Duodenal mucosa (tissue), 2 donors: ENCODE measurements around the gene ZXDC.

Experiments
- H3K27ac ChIP-seq: one replicate; pipeline ENCODE4 v1.7.0; 2013; ENCODE audit warnings: low read depth, low read length
- H3K27me3 ChIP-seq, 2 donors: one replicate each; pipeline ENCODE4 v1.7.0; 2013; ENCODE audit warnings: low read length in 2 of 2, control low read depth in 1 of 2; ENCODE audit not compliant: insufficient read depth in 2 of 2, control insufficient read depth in 1 of 2
- H3K36me3 ChIP-seq, 2 donors: one replicate each; pipeline ENCODE4 v1.7.0; 2013; ENCODE audit warnings: low read length in 2 of 2, control low read depth in 1 of 2; ENCODE audit not compliant: insufficient read depth in 2 of 2, control insufficient read depth in 1 of 2
- H3K4me1 ChIP-seq, 2 donors: one replicate each; pipeline ENCODE4 v1.7.0; 2013; ENCODE audit warnings: low read length in 2 of 2, control low read depth in 1 of 2; ENCODE audit not compliant: insufficient read depth in 2 of 2, control insufficient read depth in 1 of 2
- H3K4me3 ChIP-seq, 2 donors: one replicate each; pipeline ENCODE4 v1.7.0; 2013; ENCODE audit warnings: low read length in 2 of 2, low read depth in 1 of 2
- H3K9ac ChIP-seq, 2 donors: one replicate each; pipeline ENCODE4 v1.7.0; 2013; ENCODE audit warnings: low read length in 2 of 2, low read depth in 1 of 2
- H3K9me3 ChIP-seq, 2 donors: one replicate each; pipeline ENCODE4 v1.7.0; 2013; ENCODE audit warnings: low read length in 2 of 2, control low read depth in 1 of 2; ENCODE audit not compliant: control insufficient read depth in 1 of 2

ZXDC gene

DNA sequence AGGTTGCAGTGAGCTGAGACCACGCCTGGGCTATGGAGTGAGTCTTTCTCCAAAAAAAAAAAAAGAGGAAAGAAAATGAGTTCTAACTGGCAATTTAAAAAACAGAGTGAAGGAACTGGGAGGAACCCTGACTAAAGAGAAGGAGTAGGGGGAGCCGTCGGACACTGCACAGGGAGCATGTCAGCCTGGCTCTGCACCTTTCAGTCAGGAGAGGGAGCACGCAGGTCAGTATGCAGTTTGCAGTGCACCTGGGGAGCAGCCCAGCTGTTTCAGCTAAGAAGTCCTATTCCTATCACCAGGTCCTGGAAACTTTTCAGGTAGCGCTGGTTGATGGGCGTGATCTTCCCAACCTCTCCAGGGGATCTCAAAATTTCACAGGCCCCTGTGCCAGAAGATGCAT is 14.9 kb upstream of the ZXDC start:
- Histone ChIP-seq H3K4me1 (no peaks in the 10 kb centered on the region), H3K36me3 (no peaks in the 10 kb centered on the region), H3K9me3 (no peaks in the 10 kb centered on the region), H3K4me3 (no peak overlapping the region), H3K9ac (no peak overlapping the region), H3K27me3 (no peaks in the 10 kb centered on the region), H3K27ac (no peak overlapping the region)

DNA sequence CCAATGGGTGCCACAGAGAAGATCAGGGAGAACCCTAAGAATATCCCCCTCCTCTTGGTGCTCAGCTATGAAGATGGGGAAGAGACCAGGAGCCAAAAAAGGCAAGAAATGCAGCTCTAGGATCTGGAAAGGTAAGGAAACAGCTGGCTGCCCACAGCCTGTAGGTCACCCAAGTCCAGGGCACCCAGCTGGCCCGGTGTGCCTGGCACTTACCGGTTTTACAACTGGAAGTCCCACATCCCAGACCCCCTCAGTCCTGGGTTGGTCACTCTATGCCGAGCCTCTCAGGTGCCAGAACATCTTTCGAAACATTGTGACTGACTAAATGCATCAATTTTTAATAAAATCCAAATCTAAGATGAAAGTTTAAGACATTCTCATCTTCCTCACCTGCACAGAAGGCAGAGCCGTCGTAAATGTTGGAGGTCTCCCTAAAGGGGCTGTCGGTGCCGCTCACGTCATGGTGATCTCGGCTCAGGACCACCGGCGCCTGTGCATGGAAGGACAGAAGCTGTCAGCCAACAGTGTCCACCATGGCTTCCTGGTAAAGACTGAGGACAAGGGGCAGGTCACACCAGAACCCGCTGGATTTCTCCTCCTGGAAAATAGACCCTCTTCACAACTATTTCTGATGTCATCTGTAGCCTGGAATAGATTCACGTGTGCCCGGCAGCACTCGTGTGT is 13.3 kb upstream of the ZXDC start:
- Histone ChIP-seq H3K27me3 (no peaks in the 10 kb centered on the region), H3K4me3 (no peak overlapping the region), H3K27ac (no peak overlapping the region), H3K4me1 (no peaks in the 10 kb centered on the region), H3K9me3 (no peaks in the 10 kb centered on the region), H3K9ac (no peak overlapping the region), H3K36me3 (no peaks in the 10 kb centered on the region)

DNA sequence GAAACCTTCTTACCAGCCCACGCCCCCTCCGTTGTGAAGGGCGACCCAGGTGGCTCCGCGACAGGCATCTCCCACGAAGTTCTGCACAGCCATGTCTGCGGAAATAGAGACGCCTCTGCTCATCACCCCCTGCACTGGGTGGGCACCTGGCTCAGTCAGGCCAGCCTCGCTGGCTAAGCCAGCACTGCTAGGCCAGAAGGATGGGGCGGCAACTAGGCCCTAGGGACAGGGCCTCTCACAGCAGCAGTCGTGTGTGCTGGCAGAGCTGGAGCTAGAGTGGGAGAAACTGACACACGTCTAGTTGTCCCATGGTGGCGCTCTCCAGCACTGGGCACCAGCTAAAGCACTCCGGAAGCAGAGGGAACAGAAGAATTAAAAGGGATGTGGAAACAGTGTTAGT is 12.5 kb upstream of the ZXDC start:
- Histone ChIP-seq H3K9ac (no peak overlapping the region), H3K4me1 (no peaks in the 10 kb centered on the region), H3K9me3 (no peaks in the 10 kb centered on the region), H3K27ac (no peak overlapping the region), H3K4me3 (no peak overlapping the region), H3K27me3 (no peaks in the 10 kb centered on the region), H3K36me3 (no peaks in the 10 kb centered on the region)

GRCh38 chr3:126487151-126487771 is 11.6 kb upstream of the ZXDC start:
- Histone ChIP-seq H3K27ac (no peak overlapping the region), H3K36me3 (no peaks in the 10 kb centered on the region), H3K9ac (no peak overlapping the region), H3K9me3 (no peaks in the 10 kb centered on the region), H3K4me1 (no peaks in the 10 kb centered on the region), H3K4me3 (no peak overlapping the region), H3K27me3 (no peaks in the 10 kb centered on the region)

DNA sequence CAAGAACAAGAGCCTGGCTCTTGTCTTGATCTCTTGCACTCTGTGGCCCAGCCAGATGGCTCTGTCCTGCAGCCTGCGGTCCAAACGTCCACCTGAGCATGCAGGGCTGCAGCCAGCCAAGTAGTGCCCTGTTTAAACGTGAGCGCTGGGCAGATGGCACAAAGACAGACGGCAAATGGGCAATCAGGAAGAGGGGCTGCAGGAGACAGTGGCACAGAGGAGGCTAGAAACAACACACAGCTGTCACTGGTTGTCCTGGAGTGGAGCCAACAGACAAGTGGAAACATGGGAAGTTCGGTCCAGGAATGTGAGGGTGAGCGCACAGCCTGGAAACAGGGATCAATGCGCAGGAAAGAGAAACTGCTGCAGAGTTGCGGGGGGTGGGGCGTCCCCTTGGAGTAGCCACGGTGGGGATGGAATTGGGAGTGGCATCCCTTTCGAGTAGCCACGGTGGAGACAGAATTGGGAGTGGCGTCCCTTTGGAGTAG is 10.7 kb upstream of the ZXDC start:
- H3K27ac ChIP-seq: no peak overlapping the region
- no peaks in the 10 kb centered on the region for H3K36me3 ChIP-seq
- H3K9me3 ChIP-seq: no peaks in the 10 kb centered on the region
- no peak overlapping the region for H3K9ac ChIP-seq
- H3K4me3 ChIP-seq: no peak overlapping the region
- H3K27me3 ChIP-seq: no peaks in the 10 kb centered on the region
- peaks cover 0 to 6% of the 10 kb centered on the region in 2 donors for H3K4me1 ChIP-seq

DNA sequence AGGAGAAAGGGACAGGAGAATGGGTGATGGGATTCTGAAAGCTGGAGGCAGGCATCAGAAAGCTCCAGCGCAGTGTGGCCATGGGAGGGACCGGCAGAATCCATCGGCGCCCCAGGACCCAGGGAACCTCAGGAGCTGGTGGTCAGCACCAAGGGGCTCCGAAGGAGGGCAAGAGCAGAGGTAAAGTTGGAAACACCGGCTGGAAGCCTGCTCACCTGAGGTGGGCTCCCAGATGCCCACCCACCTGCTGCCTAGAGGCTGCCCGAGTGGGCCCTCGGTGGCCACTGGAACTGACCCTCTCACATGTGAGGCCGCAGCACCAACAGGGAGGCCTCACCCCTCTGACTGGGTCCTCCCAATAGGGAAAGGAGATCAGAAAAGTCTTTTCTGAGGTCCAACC is 10.3 kb upstream of the ZXDC start:
- Histone ChIP-seq H3K4me3 (no peak overlapping the region), H3K9me3 (no peaks in the 10 kb centered on the region), H3K4me1 (peaks cover 0 to 6% of the 10 kb centered on the region in 2 donors), H3K27me3 (no peaks in the 10 kb centered on the region), H3K36me3 (no peaks in the 10 kb centered on the region), H3K27ac (no peak overlapping the region), H3K9ac (no peak overlapping the region)

DNA sequence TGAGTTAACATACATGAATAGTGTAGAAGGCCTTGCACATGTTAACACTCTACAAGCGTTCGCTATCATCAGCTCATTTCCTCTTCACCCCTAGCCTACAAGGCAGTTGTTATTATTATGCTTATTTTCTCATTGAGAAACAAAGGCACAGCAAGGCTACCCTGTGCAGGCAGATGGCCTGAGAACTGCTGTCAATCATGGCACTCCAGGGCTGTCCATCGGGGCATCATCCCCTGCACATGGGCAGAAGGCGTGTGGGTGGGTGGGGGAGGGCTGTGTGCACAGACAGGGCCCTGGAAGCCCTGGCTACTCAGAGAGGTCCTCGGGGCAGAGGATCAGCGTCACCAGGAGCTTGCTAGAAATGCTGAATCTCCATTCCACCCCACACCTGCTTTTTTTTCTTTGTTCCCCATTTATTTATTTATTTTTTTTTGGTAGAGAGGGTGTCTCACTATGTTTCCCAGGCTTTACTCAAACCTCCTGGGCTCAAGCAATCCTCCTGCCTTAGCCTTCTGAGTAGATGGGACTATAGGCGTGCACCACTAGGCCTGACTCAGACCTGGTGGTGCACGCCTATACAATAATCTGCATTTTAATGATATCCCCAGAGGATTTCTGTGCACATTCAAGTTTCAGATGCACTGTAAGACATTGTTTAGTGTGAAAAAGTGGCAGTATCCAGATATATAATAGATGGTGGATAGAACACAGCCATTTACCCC is 9.6 kb upstream of the ZXDC start:
- Histone ChIP-seq H3K9ac (no peak overlapping the region), H3K36me3 (no peaks in the 10 kb centered on the region), H3K4me3 (no peak overlapping the region), H3K9me3 (no peaks in the 10 kb centered on the region), H3K4me1 (peaks cover 0 to 6% of the 10 kb centered on the region in 2 donors), H3K27me3 (no peaks in the 10 kb centered on the region), H3K27ac (no peak overlapping the region)

- no peaks in the 10 kb centered on the region for H3K36me3 ChIP-seq
- H3K9me3 ChIP-seq: no peaks in the 10 kb centered on the region
- H3K4me1 ChIP-seq: peaks cover 0 to 6% of the 10 kb centered on the region in 2 donors
- no peaks in the 10 kb centered on the region for H3K27me3 ChIP-seq
- no peak overlapping the region for H3K9ac ChIP-seq
- H3K27ac ChIP-seq: no peak overlapping the region
- H3K4me3 ChIP-seq: no peak overlapping the region
Measured at GRCh38 chr3:126484662-126485061, 9.0 kb upstream of the ZXDC start.

DNA sequence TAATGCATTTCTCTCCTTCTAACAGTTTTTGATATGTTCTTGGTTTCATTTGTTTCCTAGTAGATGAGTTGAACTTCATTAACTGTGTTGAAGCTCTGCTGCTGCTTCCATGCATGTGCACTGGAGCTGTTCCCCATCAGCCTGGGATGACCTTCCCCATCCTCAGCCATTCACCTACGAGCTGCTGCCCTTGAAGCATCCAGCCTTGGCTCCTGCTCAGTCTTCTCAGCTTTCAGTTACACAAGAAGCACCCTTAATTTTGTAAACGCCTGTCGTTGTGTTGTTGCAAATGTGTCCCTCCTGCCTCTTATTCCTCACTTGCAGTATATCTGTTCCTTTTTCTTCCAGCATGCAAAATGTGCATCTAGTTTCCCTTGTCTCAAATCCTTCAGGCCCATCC is 8.5 kb upstream of the ZXDC start:
- Histone ChIP-seq H3K27ac (no peak overlapping the region), H3K9ac (no peak overlapping the region), H3K27me3 (no peaks in the 10 kb centered on the region), H3K36me3 (no peaks in the 10 kb centered on the region), H3K9me3 (no peaks in the 10 kb centered on the region), H3K4me3 (no peak overlapping the region), H3K4me1 (peaks cover 0 to 6% of the 10 kb centered on the region in 2 donors)

- no peak overlapping the region for H3K4me3 ChIP-seq
- peaks cover 0 to 6% of the 10 kb centered on the region in 2 donors for H3K4me1 ChIP-seq
- no peak overlapping the region for H3K9ac ChIP-seq
- no peaks in the 10 kb centered on the region for H3K27me3 ChIP-seq
- no peaks in the 10 kb centered on the region for H3K36me3 ChIP-seq
- no peak overlapping the region for H3K27ac ChIP-seq
- H3K9me3 ChIP-seq: no peaks in the 10 kb centered on the region
Measured at GRCh38 chr3:126483321-126483761, 7.7 kb upstream of the ZXDC start.
